Thyroid gland (tissue), 4 donors: Measurements from ENCODE around the gene KBTBD12. TPM values are rescaled to one million over a fixed set of nuclear protein-coding genes. Genes with fewer than 3 reads are reported as not detected.

ENCODE experiments used
- DNase-seq, 2 donors: peaks; one replicate each; pipeline ENCODE4 v3.0.0-alpha.2; 2019
- H3K27ac ChIP-seq, 3 donors: fragments of 200-600 bp; sonication (generic); 1 replicate in 2 of 3; 2 replicates in 1 of 3; pipeline ENCODE4 v1.5.1; 2016 to 2019; ENCODE audit warnings: mild to moderate bottlenecking in 1 of 3, moderate library complexity in 1 of 3
- H3K27me3 ChIP-seq: fragments of 200-600 bp; sonication (generic); one replicate; pipeline ENCODE4 v1.5.1; 2019
- H3K36me3 ChIP-seq, 2 donors: fragments of 200-600 bp; sonication (generic); one replicate each; pipeline ENCODE4 v1.5.1; 2016 to 2019
- H3K4me1 ChIP-seq, 2 donors: fragments of 200-600 bp; sonication (generic); one replicate each; pipeline ENCODE4 v1.5.1; 2017 to 2019
- H3K4me3 ChIP-seq, 3 donors: fragments of 200-600 bp; sonication (generic); replicated peaks in 1 of 3; 1 replicate in 2 of 3; 2 replicates in 1 of 3; pipeline ENCODE4 v1.5.1; 2016; ENCODE audit warnings: mild to moderate bottlenecking in 1 of 3
- H3K9me3 ChIP-seq: fragments of 200-600 bp; sonication (generic); one replicate; pipeline ENCODE4 v1.5.1; 2017
- POLR2A ChIP-seq, 2 donors: fragments of 450-650 bp; IDR thresholded peaks; one replicate each; pipeline ENCODE4 v1.6.1; 2017; ENCODE audit warnings: antibody characterized with exemption in 2 of 2, mild to moderate bottlenecking in 2 of 2, moderate library complexity in 1 of 2
- WGBS, 2 donors: methylation state at CpG; one replicate each; pipeline ENCODE4 v1.1.5; 2017; 5-methylcytosine and 5-hydroxymethylcytosine counted together
- intact Hi-C: fragments of 100-400 bp; cut with DNase I; formaldehyde crosslinking; loops from one replicate; pipeline ENCODE4 v1.15.1; 2023
- total RNA-seq, 4 donors: library from RNA; depleted of rRNA; stranded (reverse); fragments of >200 nt; gene quantifications; one replicate each; pipeline ENCODE4 v1.2.3, GENCODE V29; 2016
- TF ChIP-seq, protein P1 (sequence below), 6 experiments: fragments of 200-600 bp in 3 of 6; fragments of 450-650 bp in 3 of 6; sonication (generic) in 3 of 6; IDR thresholded peaks; one replicate each; pipeline ENCODE4 v1.5.1; 2016 to 2019; ENCODE audit warnings: antibody characterized with exemption in 6 of 6, mild to moderate bottlenecking in 2 of 6, inconsistent platforms in 1 of 6, moderate library complexity in 1 of 6

KBTBD12 gene
- total RNA-seq, 4 donors from 2014 or later: 1.5 TPM; not detected in 3

GRCh38 chr3:127988770-127989557 is 73.9 kb downstream of the KBTBD12 start:
- intact Hi-C loops: no loop called here
- 78% methylated on average over 11 of the region's 11 CpGs for WGBS, 2 donors
- no peak for DNase-seq
- Histone ChIP-seq H3K4me3 (no peak overlapping the region), H3K9me3 (no peaks in the 10 kb centered on the region), H3K4me1 (no peaks in the 10 kb centered on the region), H3K27ac (no peak overlapping the region), H3K27me3 (no peaks in the 10 kb centered on the region), H3K36me3 (no peaks in the 10 kb centered on the region)
- TF ChIP-seq POLR2A (IDR thresholded peaks at IDR 0.05): no peak
- TF ChIP-seq, protein P1, sequence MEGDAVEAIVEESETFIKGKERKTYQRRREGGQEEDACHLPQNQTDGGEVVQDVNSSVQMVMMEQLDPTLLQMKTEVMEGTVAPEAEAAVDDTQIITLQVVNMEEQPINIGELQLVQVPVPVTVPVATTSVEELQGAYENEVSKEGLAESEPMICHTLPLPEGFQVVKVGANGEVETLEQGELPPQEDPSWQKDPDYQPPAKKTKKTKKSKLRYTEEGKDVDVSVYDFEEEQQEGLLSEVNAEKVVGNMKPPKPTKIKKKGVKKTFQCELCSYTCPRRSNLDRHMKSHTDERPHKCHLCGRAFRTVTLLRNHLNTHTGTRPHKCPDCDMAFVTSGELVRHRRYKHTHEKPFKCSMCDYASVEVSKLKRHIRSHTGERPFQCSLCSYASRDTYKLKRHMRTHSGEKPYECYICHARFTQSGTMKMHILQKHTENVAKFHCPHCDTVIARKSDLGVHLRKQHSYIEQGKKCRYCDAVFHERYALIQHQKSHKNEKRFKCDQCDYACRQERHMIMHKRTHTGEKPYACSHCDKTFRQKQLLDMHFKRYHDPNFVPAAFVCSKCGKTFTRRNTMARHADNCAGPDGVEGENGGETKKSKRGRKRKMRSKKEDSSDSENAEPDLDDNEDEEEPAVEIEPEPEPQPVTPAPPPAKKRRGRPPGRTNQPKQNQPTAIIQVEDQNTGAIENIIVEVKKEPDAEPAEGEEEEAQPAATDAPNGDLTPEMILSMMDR (IDR thresholded peaks at IDR 0.05): no peak

- no peak for DNase-seq
- TF ChIP-seq, protein P1 (IDR thresholded peaks at IDR 0.05): no peak
- TF ChIP-seq POLR2A (IDR thresholded peaks at IDR 0.05): no peak
- H3K4me3 ChIP-seq: no peak overlapping the region
- no peaks in the 10 kb centered on the region for H3K36me3 ChIP-seq
- WGBS, 2 donors: 87 to 92% methylated on average over 11 to 17 of the region's 17 CpGs
- no peaks in the 10 kb centered on the region for H3K4me1 ChIP-seq
- H3K9me3 ChIP-seq: no peaks in the 10 kb centered on the region
- no peak overlapping the region for H3K27ac ChIP-seq
- H3K27me3 ChIP-seq: no peaks in the 10 kb centered on the region
- intact Hi-C loops: no loop called here
Measured at GRCh38 chr3:127990051-127990450, 75.0 kb downstream of the KBTBD12 start.

DNA sequence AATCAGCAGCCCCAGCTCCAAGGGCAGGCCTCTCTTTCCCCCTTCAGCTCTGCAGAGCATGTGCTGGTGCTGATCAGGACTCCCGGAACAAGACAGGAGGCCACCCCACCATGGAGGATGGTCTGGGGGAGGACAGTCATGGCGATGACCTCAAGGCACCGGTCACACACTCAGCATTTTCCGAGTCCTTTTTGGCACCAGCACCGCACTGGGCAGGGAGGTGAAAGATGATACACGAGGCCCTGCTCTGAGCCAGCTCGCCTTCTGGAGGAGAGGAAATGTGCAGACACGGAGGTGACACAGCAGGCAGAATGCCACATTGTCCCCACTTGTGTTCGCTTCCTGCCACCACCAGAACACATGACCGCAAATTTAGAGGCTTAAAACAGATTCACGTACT is 75.4 kb downstream of the KBTBD12 start:
- DNase-seq: no peak
- Histone ChIP-seq H3K27me3 (no peaks in the 10 kb centered on the region), H3K36me3 (no peaks in the 10 kb centered on the region), H3K27ac (no peak overlapping the region), H3K4me3 (no peak overlapping the region), H3K9me3 (no peaks in the 10 kb centered on the region), H3K4me1 (no peaks in the 10 kb centered on the region)
- TF ChIP-seq, protein P1 (IDR thresholded peaks at IDR 0.05): no peak
- no peak for TF ChIP-seq POLR2A (IDR thresholded peaks at IDR 0.05)
- intact Hi-C loops: no loop called here
- WGBS, 2 donors: 79% methylated on average over 8 to 11 of the region's 11 CpGs

DNA sequence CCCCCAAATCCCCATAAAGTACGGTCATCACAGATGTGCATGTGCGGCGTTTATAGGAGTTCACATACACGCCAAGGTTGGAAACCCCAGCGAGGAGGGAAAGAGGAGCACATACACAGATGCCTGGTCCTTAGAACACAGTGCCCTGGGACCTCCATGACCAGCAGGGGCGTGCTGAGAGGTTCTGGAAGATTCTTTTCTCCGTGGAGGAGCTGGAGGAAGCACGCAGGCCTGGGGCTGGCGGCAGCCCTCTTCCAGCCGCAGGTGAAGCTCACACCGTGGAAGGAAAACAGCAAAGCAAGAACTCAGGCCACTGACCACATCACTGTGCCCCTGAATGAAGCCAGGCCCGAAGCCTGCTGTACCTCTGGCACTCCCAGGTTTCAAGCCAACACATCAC is 76.2 kb downstream of the KBTBD12 start:
- no peak overlapping the region for H3K4me3 ChIP-seq
- intact Hi-C loops: no loop called here
- H3K27ac ChIP-seq: no peak overlapping the region
- 90 to 93% methylated on average over 12 of the region's 12 CpGs for WGBS, 2 donors
- no peaks in the 10 kb centered on the region for H3K27me3 ChIP-seq
- TF ChIP-seq, protein P1 (IDR thresholded peaks at IDR 0.05): no peak
- no peak for TF ChIP-seq POLR2A (IDR thresholded peaks at IDR 0.05)
- DNase-seq: no peak
- no peaks in the 10 kb centered on the region for H3K36me3 ChIP-seq
- no peaks in the 10 kb centered on the region for H3K9me3 ChIP-seq
- no peaks in the 10 kb centered on the region for H3K4me1 ChIP-seq

- Histone ChIP-seq H3K4me3 (no peak overlapping the region), H3K4me1 (no peaks in the 10 kb centered on the region), H3K9me3 (no peaks in the 10 kb centered on the region), H3K27me3 (no peaks in the 10 kb centered on the region), H3K27ac (no peak overlapping the region), H3K36me3 (no peaks in the 10 kb centered on the region)
- no peak for TF ChIP-seq POLR2A (IDR thresholded peaks at IDR 0.05)
- TF ChIP-seq, protein P1 (IDR thresholded peaks at IDR 0.05): no peak
- no peak for DNase-seq
- 83 to 89% methylated on average over 6 of the region's 6 CpGs for WGBS, 2 donors
- intact Hi-C loops: no loop called here
Measured at GRCh38 chr3:127991681-127992080, 76.6 kb downstream of the KBTBD12 start.
